Hepatic stellate cell (primary cell): ENCODE data around the gene PHKB.
"Not testable (repeated sequence)": the region's sequence is repeated elsewhere in the genome, so short reads cannot be mapped to it uniquely, and the experiment has no call there.

Experiments
- DNase-seq: peaks from one replicate; pipeline ENCODE4 v3.0.0; 2011; ENCODE audit warnings: low spot score

Gene PHKB

GRCh38 chr16:47507701-47508100 is 46.6 kb downstream of the PHKB start:
- no peak for DNase-seq

GRCh38 chr16:47511882-47512281 is 50.8 kb downstream of the PHKB start:
- DNase-seq: no peak

- no peak for DNase-seq
Measured at GRCh38 chr16:47519037-47519436, 57.9 kb downstream of the PHKB start.

DNA sequence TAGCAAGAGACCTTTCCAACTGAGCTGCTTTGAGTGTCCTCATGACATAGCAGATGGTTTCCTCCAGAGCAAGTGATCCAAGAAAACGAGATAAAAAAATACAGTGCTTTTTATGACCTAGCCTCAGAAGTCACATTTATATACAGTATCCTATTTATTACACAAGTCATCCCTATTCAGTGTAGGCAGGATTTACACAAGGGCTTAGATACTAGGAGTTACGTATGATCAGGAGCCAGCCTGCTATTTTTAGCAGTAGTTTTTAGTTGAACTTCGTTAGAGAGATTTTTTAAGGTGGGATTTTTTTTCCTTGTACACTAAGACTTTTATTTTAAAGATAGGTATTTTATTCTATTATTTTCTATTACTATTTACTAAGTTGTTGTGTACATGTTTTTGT is 58.4 kb downstream of the PHKB start:
- no peak for DNase-seq

DNA sequence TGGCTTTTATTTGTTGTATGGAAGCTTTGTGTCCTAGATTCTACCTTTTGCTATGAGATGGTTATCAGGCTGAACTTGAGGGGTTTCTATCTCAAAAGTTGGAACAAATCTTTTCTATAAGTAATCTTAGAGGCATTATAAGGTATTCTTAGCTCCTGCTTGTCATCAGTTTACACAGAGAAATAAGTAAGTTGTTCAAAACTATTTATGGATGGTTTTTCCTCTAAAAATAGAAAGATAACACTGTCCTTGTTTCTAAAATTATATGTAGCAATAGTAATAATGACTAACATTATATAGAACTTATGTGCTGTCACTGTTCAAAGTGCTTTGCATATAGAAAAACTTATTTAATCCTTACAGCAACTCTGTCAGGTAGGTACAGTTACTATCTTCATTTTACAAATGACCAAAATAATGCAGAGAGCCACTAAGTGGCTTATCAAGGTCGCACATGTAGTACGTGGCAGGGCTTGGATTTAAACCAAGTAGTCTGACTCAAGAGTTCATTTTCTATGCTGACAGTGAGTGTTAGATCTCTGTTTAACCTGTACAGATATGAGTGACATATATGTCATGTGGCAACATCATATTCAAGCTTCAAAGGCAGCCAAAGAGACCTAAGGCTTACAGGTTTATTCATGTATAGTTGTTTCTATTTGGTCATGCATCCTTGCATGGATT is 59.0 kb downstream of the PHKB start:
- DNase-seq: no peak

DNA sequence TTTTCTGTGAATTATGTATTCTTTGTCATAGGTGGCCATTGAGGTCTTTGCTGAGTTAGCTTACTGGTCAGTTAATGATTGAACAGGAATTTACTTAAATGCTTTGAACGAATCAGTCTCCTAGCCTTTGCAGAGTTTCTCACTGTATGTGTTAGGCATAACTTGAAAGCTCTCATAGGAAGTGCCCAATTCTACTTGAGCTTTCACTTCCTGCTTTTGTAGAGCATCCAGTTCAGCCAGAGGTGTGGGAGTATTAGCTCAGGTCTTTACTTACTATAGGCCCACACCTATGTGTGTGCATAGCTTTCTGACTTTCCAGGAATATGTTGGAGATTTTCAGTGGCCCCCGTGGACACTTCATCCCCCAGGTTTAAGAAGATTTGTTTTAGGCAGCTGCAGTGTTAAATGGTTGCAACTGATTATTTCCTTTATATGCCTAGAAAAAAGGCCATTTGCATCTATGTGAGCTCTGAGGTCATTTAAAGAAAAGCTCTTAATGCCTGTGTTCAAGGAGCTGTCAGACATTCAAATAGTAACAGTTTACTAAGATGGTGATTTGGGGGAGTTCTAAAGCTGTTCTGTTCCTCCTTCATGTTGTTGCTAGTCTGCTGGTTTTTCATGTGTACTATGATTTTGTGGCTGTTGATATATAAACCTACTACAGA is 62.3 kb downstream of the PHKB start:
- DNase-seq: no peak

DNA sequence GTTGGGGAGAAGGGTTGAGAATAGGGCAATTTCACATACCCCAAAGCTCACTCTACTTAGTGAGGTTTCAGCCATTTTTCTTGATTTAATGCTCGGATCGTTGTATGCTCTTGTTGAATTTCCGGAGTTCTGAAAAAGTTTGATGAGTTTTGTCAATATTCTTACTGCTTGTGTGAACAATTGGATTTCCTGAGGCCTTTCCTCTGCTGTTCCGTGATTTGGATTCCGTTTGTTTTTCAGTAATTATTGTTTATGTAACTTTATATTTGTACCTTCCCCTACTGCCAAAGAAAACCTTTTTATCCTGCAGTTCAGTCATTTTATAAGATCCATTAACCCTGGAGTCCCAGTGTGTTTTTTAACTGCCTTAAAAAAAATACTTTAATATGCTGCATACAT is 62.9 kb downstream of the PHKB start:
- no peak for DNase-seq

DNA sequence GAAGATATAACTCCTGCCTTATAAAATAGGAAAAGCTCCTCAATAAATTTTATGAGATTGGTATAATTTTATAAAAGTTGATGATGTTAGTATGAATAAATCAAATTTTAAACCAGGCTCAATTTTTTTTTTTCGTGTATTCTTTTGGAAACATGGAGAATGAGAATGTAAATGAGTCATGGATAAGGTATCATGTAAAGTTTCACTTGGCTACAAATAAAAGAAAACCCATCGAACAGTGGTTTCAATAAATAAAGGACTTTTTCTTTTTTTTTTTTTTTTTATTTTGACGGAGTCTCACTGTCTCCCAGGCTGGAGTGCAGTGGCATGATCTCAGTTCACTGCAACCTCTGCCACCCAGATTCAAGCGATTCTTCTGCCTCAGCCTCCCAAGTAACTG is 67.3 kb downstream of the PHKB start:
- DNase-seq: no peak

GRCh38 chr16:47533744-47534292 is 72.7 kb downstream of the PHKB start:
- DNase-seq: no peak

GRCh38 chr16:47538472-47538871 is 77.3 kb downstream of the PHKB start:
- DNase-seq: no peak

GRCh38 chr16:47539707-47540670 is 78.9 kb downstream of the PHKB start:
- DNase-seq: not testable (repeated sequence)

- DNase-seq: not testable (repeated sequence)
Measured at GRCh38 chr16:47541135-47541534, 80.0 kb downstream of the PHKB start.

DNA sequence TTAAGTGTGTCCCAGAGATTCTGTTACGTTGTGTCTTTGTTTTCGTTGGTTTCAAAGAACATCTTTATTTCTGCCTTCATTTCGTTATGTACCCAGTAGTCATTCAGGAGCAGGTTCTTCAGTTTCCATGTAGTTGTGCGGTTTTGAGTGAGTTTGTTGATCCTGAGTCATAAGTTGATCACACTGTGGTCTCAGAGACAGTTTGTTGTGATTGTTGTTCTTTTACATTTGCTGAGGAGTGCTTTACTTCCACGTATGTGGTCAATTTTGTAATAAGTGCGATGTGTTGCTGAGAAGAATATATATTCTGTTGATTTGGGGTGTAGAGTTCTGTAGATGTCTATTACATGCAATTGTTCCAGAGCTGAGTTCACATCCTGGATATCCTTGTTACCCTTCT is 83.1 kb downstream of the PHKB start:
- DNase-seq: not testable (repeated sequence)

DNA sequence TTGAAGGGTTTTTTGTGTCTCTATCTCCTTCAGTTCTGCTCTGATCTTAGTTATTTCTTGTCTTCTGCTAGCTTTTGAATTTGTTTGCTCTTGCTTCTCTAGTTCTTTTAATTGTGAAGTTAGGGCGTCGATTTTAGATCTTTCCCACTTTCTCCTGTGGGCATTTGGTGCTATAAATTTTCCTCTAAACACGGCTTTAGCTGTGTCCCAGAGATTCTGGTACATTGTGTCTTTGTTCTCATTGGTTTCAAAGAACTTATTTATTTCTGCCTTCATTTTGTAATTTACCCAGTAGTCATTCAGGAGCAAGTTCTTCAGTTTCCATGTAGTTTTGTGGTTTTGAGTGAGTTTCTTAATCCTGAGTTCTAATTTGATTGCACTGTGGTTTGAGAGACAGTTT is 90.1 kb downstream of the PHKB start:
- DNase-seq: not testable (repeated sequence)

DNA sequence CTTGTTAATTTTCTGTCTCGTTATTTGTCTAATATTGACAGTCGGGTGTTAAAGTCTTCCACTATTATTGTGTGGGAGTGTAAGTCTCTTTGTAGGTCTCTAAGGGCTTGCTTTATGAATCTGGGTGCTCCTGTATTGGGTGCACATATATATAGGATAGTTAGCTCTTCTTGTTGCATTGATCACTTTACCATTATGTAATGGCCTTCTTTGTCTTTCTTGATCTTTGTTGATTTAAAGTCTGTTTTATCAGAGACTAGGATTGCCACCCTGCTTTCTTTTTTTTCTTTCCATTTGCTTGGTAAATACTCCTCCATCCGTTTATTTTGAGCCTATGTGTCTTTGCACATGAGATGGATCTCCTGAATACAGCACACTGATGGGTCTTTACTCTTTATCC is 90.6 kb downstream of the PHKB start:
- not testable (repeated sequence) for DNase-seq

DNA sequence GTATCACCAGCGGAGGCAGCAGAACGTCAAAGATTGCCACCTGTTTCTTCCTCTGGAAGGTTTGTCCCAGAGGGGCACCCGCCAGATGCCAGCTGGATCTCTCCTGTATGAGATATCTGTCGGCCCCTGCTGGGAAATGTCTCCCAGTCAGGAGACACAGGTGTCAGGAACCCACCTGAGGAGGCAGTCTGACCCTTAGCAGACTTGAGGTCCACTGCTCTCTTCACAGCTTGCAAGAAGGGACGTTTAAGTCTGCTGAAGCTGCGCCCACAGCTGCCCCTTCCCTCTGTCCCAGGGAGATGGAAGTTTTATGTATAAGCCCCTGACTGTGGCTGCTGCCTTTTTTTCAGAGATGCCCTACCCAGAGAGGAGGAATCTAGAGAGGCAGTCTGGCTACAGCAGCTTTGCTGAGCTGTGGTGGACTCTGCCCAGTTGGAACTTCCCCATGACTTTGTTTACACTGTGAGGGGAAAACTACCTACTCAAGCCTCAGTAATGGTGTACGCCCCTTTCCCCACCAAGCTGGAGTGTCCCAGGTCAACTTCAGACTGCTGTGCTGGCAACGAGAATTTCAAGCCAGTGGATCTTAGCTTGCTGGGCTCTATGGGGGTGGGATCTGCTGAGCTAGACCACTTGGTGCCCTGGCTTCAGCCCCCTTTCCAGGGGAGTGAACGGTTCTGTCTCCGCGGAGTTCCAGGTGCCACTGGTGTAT is 92.9 kb downstream of the PHKB start:
- no peak for DNase-seq

DNA sequence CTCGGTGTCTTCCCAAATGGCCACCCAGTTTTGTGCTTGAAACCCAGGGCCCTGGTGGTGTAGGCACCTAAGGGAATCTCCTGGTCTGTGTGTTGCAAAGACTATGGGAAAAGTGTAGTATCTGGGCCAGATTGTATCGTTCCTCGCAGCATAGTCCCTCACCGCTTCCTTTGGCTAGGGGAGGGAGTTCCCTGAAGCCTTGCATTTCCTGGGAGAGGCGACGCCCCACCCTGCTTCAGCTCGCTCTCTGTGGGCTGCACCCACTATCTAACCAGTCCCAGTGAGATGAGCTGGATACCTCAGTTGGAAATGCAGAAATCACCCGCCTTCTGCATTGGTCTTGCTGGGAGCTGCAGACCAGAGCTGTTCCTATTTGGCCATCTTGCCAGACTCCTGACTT is 93.5 kb downstream of the PHKB start:
- not testable (repeated sequence) for DNase-seq

- DNase-seq: no peak
Measured at GRCh38 chr16:47561286-47561685, 100.2 kb downstream of the PHKB start.

DNA sequence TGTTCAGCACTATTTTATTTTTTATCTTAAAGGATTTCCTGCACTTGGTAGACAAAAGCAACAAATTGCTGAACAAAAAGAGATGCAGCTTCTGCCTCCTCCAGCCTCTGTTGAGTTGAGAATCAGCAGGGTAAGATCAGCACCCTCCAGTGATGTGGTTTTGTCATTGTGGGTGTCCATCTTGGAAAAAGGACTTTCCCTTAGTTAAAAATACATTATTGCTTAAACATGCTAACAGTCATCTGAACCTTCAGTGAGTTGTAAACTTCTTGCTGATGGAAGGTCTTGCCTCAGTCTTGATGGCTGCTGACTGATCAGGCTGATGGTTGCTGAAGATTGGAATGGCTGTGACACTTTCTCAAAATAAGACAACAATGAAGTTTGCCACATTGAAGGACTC is 101.2 kb downstream of the PHKB start:
- no peak for DNase-seq

DNA sequence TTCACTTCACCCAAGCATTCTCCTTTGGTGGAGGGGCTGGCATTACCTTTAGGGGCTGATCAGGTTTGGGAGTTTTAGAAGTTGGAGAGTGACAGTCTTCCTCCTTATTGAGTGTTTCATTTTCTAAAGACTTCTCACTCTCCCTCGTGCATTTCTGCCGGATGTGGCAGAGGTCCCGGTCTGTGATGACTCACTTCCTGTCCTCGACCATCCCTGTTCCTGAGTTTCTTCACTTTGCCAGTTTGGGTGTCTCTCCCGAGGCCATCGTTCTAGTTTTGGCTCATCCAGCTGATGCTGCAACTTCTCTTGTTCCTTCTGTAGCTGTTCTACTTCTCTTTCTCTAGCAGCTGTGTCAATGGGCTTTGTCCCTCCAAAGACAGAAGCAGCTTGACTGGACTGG is 104.3 kb downstream of the PHKB start:
- DNase-seq: peak; percentile 17

DNA sequence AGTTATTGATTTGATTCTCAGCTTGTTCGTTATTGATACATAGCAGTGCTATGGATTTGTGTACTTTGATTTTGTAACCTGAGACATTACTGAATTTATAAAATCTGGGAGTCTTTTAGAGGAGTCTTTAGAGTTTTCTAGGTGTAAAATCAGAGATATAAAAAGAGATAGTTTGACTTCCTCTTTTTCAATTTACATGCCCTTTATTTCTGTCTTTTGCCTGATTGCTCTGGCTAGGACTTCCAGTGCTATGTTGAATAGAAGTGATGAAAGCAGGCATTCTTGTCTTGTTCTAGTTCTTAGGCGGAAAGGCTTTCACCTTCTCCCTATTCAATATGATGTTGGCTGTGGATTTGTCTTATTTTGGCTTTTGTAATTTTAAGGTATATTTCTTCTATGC is 106.2 kb downstream of the PHKB start:
- no peak for DNase-seq

GRCh38 chr16:47568351-47568750 is 107.2 kb downstream of the PHKB start:
- no peak for DNase-seq
